Measurements from ENCODE around the gene KRT80. TPM values are rescaled to one million over a fixed set of nuclear protein-coding genes. Genes with fewer than 3 reads are reported as not detected.

Gene KRT80
- total and polyA plus RNA-seq, 2 donors from 2014 or later, result 1.0 to 12.3 TPM

GRCh38 chr12:52152905-52153317 lies 38.9 kb downstream of the KRT80 start:
- Histone ChIP-seq H3K9ac (ENCODE audit: low read length in 3 of 3) (no peak overlapping the region), H3K9me3 (ENCODE audit: control insufficient read depth in 2 of 3, insufficient read depth in 1 of 3, low read length in 3 of 3) (no peaks in the 10 kb centered on the region), H3K4me1 (ENCODE audit: control insufficient read depth in 2 of 3, insufficient read depth in 2 of 3, low read depth in 1 of 3, low read length in 3 of 3) (peaks cover 0 to 15% (median 10%) of the 10 kb centered on the region in 3 donors), H3K36me3 (ENCODE audit: control insufficient read depth in 2 of 3, insufficient read depth in 3 of 3, low read length in 3 of 3) (no peaks in the 10 kb centered on the region), H3K4me3 (ENCODE audit: low read length in 3 of 3) (no peak overlapping the region), H3K27me3 (ENCODE audit: control insufficient read depth, insufficient read depth, low read length) (no peaks in the 10 kb centered on the region), H3K27ac (ENCODE audit: low read depth in 2 of 2, low read length in 2 of 2) (no peak overlapping the region)
- FAIRE-seq, result no peak
- intact Hi-C loops (cut with DNase I), result loop anchor here (10.0 kb wide), 1 partner anchor 722 kb away; no protein-coding TSS in a partner anchor
- DNase-seq, result peak in 1 of 5 donors; percentile 53
- no peak for TF ChIP-seq CTCF (IDR thresholded peaks at IDR 0.05; ENCODE audit: borderline replicate concordance, extremely low read depth, insufficient read depth)

- peak; percentile 87 for TF ChIP-seq CTCF (IDR thresholded peaks at IDR 0.05; ENCODE audit: borderline replicate concordance, extremely low read depth, insufficient read depth)
- peak; percentile 67 to 92 (median 85) for DNase-seq
- no peak overlapping the region for H3K27ac ChIP-seq (ENCODE audit: low read depth in 2 of 2, low read length in 2 of 2)
- no peaks in the 10 kb centered on the region for H3K36me3 ChIP-seq (ENCODE audit: control insufficient read depth in 2 of 3, insufficient read depth in 3 of 3, low read length in 3 of 3)
- no peaks in the 10 kb centered on the region for H3K27me3 ChIP-seq (ENCODE audit: control insufficient read depth, insufficient read depth, low read length)
- peaks cover 0 to 20% (median 14%) of the 10 kb centered on the region in 3 donors for H3K4me1 ChIP-seq (ENCODE audit: control insufficient read depth in 2 of 3, insufficient read depth in 2 of 3, low read depth in 1 of 3, low read length in 3 of 3)
- H3K9ac ChIP-seq (ENCODE audit: low read length in 3 of 3), result no peak overlapping the region
- no peak for FAIRE-seq
- intact Hi-C loops (cut with DNase I), result loop anchor here (10.0 kb wide), 1 partner anchor 723 kb away; no protein-coding TSS in a partner anchor
- no peaks in the 10 kb centered on the region for H3K9me3 ChIP-seq (ENCODE audit: control insufficient read depth in 2 of 3, insufficient read depth in 1 of 3, low read length in 3 of 3)
- H3K4me3 ChIP-seq (ENCODE audit: low read length in 3 of 3), result no peak overlapping the region
Measured at GRCh38 chr12:52151837-52152783, 39.7 kb downstream of the KRT80 start.

- H3K4me3 ChIP-seq (ENCODE audit: low read length in 3 of 3), result no peak overlapping the region
- no peak overlapping the region for H3K27ac ChIP-seq (ENCODE audit: low read depth in 2 of 2, low read length in 2 of 2)
- DNase-seq (no peak), FAIRE-seq (no peak)
- no peaks in the 10 kb centered on the region for H3K9me3 ChIP-seq (ENCODE audit: control insufficient read depth in 2 of 3, insufficient read depth in 1 of 3, low read length in 3 of 3)
- intact Hi-C loops (cut with DNase I), result loop anchor here (10.0 kb wide), 1 partner anchor 724 kb away; no protein-coding TSS in a partner anchor
- TF ChIP-seq CTCF (IDR thresholded peaks at IDR 0.05; ENCODE audit: borderline replicate concordance, extremely low read depth, insufficient read depth), result no peak
- no peaks in the 10 kb centered on the region for H3K27me3 ChIP-seq (ENCODE audit: control insufficient read depth, insufficient read depth, low read length)
- H3K9ac ChIP-seq (ENCODE audit: low read length in 3 of 3), result no peak overlapping the region
- H3K4me1 ChIP-seq (ENCODE audit: control insufficient read depth in 2 of 3, insufficient read depth in 2 of 3, low read depth in 1 of 3, low read length in 3 of 3), result peaks cover 0 to 24% (median 14%) of the 10 kb centered on the region in 3 donors
- H3K36me3 ChIP-seq (ENCODE audit: control insufficient read depth in 2 of 3, insufficient read depth in 3 of 3, low read length in 3 of 3), result no peaks in the 10 kb centered on the region
Measured at GRCh38 chr12:52151153-52151836, 40.5 kb downstream of the KRT80 start.
